ENCODE measurements around the gene ARHGEF4.

- TF ChIP-seq SUZ12 (IDR thresholded peaks at IDR 0.05) (no peak), ARNT (IDR thresholded peaks at IDR 0.05) (no peak), FOXA1 (IDR thresholded peaks at IDR 0.05) (no peak), ZNF384 (IDR thresholded peaks at IDR 0.05) (no peak), SP1 (IDR thresholded peaks at IDR 0.05) (no peak), TARDBP (IDR thresholded peaks at IDR 0.05) (no peak), LEF1 (IDR thresholded peaks at IDR 0.05; ENCODE audit: borderline replicate concordance) (no peak), PKNOX1 (IDR thresholded peaks at IDR 0.05) (no peak), ELF4 (IDR thresholded peaks at IDR 0.05) (no peak), BHLHE40 (IDR thresholded peaks at IDR 0.05; ENCODE audit: borderline replicate concordance) (no peak), HDGF (IDR thresholded peaks at IDR 0.05; ENCODE audit: borderline replicate concordance) (no peak), NFRKB (IDR thresholded peaks at IDR 0.05) (no peak), FOXM1 (IDR thresholded peaks at IDR 0.05; ENCODE audit: borderline replicate concordance) (no peak)
These were observed 193.8 kb downstream of the ARHGEF4 start for GRCh38 chr2:131030478-131030971.

Data from HEK293T (cell line).